PC-3 (cell line): Measurements from ENCODE around the gene KIAA1217.

Experiments
- EZH2 ChIP-seq: fragments of 300-600 bp; sonication (generic); IDR thresholded peaks from one replicate; pipeline ENCODE4 v1.6.1; 2017; ENCODE audit warnings: antibody characterized with exemption, mild to moderate bottlenecking, low read length; ENCODE audit not compliant: unreplicated experiment
- EZH2phosphoT487 ChIP-seq: fragments of 300-600 bp; sonication (generic); IDR thresholded peaks from 2 replicates; pipeline ENCODE4 v1.6.1; 2018; ENCODE audit warnings: mild to moderate bottlenecking, antibody characterized with exemption, low read length, borderline replicate concordance
- TF ChIP-seq, protein P1 (sequence below): fragments of 300-600 bp; sonication (generic); conservative IDR thresholded peaks from 2 replicates; pipeline ENCODE4 v1.5.1; 2017; ENCODE audit warnings: antibody characterized with exemption, low read depth, mild to moderate bottlenecking, low read length

DNA sequence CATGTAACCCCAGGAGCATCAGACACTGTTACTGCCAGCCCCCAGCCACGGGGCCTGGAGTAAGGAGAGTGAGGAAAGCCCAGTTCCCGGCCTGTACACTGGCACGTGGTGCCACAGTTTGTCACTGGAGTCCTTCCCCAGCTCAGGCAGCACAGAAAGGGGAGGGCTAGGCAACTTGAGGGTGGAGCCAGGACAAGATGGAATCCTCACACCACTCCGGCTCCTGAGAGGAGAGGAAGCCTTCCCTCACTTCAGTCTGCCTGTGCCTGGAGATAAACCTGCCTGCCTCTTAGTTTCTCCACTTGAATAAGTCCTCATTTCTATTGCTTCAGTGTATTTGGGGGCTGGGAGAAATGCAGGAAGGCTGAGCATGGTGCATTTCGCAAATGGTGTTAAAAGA lies 176.0 kb downstream of the KIAA1217 start:
- no peak for TF ChIP-seq EZH2phosphoT487
- TF ChIP-seq, protein P1, sequence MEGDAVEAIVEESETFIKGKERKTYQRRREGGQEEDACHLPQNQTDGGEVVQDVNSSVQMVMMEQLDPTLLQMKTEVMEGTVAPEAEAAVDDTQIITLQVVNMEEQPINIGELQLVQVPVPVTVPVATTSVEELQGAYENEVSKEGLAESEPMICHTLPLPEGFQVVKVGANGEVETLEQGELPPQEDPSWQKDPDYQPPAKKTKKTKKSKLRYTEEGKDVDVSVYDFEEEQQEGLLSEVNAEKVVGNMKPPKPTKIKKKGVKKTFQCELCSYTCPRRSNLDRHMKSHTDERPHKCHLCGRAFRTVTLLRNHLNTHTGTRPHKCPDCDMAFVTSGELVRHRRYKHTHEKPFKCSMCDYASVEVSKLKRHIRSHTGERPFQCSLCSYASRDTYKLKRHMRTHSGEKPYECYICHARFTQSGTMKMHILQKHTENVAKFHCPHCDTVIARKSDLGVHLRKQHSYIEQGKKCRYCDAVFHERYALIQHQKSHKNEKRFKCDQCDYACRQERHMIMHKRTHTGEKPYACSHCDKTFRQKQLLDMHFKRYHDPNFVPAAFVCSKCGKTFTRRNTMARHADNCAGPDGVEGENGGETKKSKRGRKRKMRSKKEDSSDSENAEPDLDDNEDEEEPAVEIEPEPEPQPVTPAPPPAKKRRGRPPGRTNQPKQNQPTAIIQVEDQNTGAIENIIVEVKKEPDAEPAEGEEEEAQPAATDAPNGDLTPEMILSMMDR: no peak
- no peak for TF ChIP-seq EZH2
